Fibroblast of gingiva (primary cell): Measurements from ENCODE around the gene CSRP3.

Experiments
- DNase-seq: peaks from one replicate; pipeline ENCODE4 v3.0.0-alpha.2; 2011; ENCODE audit warnings: low read depth

CSRP3 gene

DNA sequence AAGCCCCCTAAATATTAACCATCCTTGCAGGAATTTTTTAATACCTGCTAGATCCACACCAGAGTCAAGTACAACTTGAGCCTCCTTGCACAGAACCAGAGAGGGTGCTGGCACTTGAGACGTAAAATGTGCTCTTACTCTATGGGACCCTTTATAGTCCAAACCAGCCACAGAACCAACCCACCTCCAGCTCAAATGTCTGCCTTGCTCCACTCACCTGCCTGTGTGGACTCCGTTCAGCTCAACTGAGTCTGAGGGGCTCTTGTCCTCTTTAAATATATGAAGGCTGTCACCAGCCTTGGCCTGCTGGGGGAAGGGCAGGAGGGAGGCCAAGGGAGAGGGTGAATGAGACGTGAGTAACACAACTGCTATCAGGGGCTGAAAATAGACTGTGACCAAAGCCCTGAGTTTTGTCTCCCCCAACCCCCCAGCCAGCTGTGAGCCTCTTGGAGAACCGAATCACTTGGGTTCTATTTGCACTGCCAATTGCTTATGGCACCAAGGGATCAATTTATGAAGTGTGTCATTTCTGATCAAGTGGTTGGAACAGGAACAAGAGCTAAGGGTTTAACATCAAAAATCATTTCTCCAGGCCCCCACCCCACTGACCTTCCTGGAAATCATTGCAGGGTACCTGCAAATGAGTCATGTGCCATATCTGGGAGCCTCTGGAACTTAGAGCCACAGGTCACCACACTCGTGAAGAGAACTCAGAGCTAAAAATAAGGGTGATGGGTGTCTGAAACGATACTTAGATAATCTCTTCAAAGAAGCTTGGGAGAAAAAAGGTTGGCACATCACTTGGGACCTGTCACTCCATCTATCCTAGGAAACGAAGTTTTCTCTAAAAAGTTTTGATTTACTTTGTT lies at the start of gene CSRP3:
CSRP3 (minus strand) TSS at position 247 of the 869 bp plus-strand sequence. CDS start 9,535 bp downstream, outside the sequence.
- no peak for DNase-seq

DNA sequence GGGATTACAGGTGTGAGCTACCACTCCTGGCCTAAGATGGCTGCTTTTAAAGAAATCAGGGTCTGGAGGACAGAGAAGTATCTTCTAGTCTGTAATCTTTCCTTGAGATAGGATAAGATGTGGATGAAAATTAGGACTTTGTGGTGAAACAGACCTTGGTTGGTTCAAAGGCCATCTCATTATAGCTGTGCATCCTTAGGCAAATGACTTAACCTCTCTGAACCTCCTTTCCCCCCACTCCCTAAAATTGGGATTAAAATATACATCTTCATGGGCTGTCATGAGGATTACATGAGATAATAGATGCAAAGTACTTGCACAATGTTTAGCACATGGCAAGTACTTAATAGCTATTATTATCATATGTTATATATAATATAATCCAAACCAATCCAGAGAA lies 49.8 kb upstream of the CSRP3 start:
- DNase-seq, result no peak

DNA sequence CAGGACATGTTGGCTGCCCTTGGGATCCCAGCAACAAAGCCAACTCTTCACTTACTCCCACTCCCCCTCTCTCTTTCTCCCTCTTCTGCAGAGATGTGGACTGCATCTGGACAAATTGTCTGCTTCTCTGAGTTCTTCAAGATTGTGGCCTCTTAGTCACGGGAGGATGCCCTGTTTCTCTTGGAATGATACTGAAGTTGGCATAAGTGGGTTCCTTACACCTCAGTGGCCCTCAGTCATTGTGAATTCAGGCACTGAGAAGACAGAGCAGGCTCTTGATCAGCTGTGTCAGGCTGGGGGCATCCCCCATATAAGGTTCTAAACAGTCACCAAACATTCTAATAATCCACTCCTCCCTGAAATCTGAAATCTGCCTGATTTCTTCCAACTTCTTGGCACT lies 45.0 kb upstream of the CSRP3 start:
- DNase-seq, result no peak

DNA sequence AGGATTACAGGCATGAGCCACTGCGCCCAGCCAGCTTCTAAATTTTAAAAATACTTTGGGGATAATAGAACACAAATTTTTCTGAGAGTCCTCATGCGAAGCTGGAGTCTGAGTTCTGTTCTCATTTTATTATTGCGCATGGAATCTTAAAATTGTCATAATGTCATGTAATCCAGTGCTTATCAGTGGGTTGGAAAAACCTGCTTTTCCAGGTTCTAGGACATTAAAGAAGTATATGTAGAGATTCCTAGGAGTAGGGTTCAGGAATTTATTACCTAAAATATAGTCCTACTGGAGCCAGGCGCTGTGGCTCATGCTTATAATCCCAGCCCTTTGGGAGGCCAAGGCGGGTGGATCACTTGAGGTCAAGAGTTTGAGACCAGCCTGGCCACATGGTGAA lies 43.6 kb upstream of the CSRP3 start:
- DNase-seq, result no peak

DNA sequence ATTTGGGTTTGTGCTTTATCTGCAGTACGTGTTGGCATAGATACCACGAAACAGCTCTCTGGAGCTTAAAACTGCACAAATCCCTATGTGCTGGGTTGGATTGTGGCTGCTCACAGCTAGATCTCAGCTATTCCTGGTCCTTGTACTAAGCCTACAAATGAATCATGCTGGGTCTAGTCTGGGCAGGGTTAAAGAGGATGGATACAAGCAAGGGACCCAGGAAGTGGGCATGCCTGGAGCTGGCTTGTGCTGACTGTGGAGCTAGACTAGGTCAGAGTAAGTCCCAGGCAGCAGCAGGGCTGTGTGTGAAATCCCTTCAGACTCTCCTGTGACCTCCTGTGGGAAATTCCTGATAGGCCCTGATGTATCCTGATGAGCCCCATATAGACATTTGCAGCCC lies 42.8 kb upstream of the CSRP3 start:
- DNase-seq, result no peak

DNA sequence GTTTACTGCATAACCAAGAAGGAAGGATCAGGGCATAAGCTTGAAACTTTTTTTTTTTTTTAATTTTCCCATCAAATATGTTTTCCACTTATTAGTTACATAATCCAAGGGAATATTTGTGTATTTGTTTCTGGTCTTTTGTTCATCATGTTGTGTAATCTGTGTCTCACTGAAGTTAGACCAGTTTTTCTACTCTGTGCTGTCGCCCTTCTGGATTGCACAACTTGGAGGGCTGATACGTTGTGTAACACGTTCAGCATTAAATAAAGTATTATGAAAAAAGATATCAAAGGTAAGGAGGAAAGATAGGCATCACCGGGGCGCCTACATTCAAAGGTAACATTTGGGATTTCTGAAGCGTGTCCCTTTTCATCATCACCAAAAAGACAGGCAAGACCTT lies 42.3 kb upstream of the CSRP3 start:
- peak; percentile 48 for DNase-seq

DNA sequence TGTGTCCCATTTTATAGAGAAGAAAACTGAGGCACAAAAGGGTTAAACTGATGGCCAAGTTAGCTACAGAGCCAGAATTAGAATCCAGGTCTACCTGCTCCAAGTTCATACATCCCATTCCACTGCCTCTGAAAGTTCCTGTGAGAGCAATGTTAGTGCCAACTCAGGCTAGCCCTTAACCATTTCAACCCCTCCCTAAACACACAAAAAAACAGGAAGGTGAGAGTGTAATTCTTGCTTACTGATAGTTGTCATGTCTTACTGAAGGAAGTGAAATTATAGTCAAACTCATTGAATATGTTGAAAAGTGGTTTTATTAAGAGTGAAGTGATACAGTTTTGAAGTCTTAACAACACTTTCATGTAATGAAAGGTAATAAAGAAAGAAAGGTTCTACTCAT lies 41.8 kb upstream of the CSRP3 start:
- no peak for DNase-seq

DNA sequence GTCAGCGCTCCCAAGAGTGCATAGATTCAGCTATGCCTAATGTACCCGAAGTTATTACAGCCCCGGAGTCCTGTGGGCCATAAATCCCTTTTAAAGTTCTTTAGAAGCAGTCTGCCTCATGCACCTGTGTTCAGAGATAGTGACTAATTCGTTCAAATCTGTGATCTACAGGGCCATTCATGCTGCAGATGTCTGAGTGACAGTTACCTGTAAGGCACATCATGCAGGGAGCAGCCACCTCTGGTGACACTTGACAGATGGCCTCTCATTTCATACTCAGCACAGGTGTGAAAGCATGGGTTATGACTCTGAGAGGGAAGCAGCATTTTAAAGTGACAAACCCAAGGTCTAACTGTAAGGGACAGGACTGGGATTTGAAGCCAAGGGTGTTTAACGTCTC lies 41.4 kb upstream of the CSRP3 start:
- no peak for DNase-seq

DNA sequence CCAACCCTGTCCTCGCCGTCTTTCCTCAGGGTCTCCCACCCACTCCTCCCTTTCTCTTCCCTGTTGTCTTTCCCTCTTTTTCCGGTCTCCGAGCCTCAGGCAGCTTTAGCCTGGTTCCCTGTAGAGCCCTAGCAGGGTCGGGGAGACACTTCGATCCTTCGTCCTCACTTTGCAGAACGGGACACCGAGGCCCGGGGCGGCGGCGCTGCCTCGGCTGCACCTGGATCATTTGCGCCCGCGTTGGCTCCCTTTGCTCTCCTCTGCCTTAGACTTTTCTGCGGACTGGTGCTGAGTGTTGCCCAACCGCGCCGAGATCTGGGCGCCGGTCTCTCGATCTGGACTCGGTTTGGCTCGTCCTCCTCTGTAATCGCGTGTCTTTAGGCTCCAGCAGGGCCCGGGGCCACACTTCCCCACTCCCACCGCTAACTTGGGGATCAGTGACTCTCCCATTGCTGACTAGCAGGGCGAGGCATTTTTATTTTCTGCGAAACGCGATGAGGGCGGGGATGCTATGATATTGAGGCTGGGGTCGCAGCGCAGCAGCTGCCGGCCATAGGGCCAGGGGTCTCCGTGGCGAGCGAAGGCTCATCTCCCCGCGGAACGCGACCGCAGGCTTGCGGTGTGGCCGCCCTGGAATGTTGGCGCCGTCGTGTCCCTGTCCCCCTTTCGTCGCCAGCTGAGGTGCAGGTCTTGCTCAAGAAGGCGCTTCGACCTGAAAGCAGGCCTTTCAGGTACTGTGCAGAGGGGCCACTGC lies 40.6 kb upstream of the CSRP3 start:
- DNase-seq, result no peak

DNA sequence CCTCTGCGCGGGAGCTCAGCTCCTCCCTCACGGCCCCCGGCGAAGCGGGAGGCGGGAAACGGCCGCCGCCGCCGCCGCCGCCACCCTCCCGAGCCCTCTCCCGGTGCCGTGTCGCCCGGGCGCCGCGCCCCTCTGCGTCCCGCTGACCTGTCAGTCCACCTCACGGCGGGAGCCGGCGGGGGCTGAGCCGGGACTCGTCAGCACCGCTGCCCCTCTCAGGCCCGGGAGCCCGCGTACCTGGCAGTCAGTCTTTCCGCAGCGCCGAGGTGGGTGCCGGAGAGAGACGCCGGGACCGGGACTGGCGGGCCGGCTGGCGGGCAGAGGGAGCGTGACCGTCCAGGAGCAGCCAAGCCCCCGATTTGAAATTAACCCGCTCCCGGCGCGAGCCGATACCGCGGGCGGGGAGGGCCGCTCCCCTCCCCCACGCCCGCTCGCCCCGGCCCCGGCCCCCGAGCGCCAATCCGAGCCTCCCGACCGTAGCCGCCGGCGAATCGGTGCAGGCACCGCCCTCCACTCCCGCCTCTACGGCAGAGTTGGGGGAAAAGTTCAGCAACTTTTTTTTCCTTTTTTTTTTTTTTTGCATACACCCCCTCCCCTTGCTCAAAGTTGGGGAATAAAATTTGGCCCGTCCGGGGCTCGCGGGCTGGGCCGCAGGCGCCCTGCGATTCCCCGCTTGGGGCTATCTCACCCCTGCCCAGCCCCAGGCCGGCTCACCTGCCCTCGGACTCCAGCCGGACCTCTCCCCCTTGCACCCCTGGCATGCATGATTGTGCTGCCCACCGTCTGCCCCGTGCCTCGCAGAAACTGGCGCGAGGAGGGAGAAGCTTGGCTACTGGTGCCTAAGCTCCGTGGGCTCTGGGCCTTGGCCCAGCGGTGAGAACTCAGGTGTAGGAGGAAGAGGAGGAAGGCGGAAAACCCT lies 39.7 kb upstream of the CSRP3 start:
- DNase-seq, result no peak

DNA sequence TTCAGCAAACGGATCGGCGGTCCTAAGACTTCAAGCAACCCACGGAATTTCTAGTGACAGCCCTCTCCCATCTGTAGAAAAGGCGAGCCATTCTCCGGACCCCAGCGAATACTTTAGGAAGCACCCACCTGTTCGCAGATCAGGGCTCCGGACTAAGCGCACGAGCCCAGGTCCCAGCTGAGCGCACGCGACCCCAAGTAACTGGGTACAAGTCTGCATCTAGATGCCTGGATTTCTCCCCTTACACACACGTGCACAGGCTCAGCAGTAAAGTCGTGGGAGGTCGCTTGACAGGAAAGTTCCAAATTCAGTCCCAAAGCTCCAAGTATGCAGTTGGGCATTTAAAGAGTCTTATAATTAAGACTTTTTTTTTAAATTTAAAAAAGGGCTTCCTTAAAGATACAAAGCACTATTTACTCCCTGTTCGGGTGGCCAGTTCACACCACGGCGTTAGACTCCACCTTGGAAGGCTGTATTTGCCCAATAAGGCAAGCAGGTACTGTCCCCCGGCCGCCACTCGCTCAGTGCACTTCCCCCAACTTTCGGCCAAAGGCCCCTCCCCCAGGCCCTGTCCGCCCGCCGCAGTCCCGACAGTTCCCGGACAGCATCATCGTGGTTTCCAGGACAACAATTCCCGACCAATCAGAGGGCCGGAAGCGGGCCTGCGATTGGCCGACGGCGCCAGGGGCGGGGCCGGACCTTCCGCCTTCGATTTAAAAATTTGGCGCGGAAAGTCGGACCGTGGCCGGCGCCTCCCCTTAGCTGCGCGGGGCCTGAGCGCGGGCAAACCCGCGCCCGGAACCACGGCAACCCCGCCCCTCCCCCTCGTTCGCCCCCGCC lies 38.9 kb upstream of the CSRP3 start, which contains the start of gene E2F8:
E2F8 (minus strand) TSS at position 526 of the 840 bp plus-strand sequence. CDS start 824 bp downstream, outside the sequence.
- peak; percentile 86 for DNase-seq

DNA sequence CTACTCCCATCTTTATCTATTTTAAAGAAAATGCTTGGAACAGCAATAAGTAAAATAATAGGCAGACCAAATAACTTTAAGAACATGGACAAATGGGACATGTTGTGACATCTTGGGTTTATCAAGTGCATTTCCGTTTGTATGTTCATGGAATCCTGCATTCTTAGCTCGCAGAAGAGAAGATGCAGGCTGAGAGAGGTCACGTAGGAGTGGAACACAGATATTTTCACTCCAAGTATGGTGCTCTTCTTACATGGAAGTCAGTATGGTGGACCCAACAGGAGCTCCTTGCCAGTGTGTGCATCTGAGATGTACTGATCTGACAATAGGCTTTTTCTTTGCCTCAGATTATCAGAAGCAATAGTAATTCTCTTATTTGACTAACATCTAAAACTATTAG lies 37.3 kb upstream of the CSRP3 start:
- no peak for DNase-seq

DNA sequence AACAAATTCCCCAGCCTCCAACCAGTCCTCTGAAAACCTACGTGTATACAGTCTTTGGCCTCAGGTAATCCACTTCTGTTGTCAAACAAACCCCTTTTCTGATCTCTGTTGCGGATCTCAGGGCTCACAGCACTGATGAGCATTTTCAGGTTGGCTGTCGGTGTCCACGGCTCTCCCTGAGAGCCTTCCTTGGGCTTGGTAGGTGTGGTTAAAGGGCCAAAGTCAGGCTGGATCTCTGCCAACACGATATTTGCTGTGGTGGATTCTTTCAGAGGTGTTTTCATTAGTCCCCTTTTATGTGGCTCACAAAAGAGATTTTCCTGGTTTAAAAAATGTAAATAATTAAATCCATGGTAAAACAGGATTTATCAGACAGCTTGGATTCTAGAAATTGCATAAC lies 36.0 kb upstream of the CSRP3 start:
- no peak for DNase-seq

DNA sequence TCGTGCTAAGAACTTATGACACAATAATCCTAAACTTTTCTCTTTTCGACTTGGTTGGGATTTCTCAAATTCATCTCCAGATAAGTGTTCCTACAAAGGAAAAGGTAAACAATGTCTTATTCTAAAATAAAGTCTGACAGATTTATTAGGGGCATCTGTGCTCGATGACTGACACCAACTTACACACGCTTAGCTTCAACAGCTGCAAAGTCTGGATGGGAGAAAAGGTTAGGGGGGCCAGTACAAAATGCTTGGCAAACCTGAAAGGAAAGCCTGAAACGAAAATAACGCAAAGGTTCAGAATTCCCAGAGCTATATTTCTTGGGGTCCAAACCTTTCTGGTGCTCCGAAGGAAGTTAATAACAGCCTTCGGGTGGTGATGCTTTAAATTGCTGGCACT lies 35.6 kb upstream of the CSRP3 start:
- DNase-seq, result no peak

DNA sequence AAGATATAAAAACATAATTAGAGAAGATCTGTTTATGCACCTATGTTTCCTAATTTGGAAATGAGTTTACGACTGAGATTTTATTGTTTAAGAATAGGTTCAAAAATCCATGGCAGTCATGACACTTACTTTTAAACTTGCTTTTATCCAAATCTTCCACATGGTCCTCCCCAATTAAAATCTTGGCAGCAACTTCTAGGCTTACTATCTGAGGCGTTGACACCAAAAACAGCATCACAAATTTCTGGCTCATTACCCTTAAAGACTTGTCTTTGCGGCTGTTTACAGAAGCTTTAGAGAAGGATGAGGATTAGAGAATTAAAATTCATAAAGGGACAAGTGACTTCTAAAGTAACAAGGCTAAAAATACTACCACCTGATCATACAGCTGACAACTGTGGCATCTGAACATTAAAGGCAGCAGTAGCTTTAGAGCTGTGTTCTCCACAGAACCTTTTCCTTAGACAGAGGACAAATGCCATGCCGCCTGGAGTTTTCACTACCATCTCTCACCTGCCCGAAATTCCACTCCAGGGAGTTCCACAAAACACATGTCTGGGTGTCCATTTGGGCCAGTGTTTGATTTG lies 32.5 kb upstream of the CSRP3 start:
- no peak for DNase-seq

DNA sequence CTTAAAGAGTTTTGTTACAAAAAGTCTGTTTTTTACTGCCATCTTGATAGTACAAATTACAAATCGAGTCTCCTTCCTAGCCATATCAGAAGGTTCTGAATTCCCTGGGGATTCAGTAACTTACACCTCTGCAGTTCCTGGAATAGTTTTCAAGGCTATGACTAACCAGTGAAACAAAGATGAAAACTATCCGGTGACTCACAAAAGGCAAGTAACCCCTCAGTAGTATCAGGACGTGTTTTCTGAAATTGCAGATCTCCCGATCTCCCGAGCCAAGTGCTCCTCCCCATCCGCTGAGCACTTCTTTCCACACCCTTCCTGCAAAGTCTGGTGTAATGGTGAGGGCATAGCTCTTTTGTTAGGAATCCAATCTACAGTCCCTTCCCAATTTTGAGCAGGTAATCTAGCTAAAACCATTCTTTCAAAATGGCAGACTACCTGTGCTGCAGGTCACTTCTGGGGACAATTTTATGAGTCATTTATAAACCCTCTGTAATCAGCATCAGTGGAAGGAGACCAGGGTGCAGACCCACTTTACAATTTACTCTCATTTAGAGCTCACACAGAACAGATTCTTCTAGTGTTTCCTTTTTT lies 31.2 kb upstream of the CSRP3 start:
- DNase-seq, result peak; percentile 52

DNA sequence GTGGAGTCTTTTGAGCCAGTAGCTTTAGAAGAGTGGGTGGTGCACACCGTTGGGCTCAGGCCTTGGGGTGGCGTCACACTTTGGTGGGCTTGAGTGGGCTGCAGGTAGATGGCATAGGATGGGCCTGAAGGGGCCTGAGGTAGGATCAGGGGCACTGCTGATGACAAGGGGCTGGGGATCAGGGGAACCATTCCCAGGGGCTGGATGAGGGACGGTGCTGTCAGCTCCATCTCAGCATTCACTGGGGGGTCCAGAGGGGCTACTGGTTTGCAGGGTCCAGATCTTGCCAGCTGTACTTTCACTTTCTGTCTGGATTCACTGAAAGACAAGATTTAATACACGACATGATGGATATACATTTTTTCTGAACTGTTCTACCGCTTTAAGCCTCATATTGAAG lies 27.9 kb upstream of the CSRP3 start:
- DNase-seq, result no peak

DNA sequence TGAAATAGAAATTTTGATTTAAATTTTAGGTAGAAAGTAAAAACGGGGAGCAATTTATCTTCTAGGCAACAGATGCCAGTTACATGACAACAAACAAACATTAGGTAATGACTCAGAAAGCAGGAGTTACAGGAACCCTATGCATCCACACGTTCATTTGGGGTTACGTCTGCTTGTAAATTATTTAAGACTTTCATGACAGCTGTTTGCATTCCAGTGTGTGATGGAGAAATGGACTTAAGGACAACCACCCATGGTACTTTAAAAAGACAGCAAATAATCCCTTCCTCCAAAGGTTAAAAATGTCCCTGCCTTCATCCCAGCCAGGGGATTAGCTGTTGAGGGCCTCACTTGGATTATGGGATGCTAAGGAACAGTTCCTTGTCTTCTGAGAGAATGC lies 27.2 kb upstream of the CSRP3 start:
- no peak for DNase-seq

DNA sequence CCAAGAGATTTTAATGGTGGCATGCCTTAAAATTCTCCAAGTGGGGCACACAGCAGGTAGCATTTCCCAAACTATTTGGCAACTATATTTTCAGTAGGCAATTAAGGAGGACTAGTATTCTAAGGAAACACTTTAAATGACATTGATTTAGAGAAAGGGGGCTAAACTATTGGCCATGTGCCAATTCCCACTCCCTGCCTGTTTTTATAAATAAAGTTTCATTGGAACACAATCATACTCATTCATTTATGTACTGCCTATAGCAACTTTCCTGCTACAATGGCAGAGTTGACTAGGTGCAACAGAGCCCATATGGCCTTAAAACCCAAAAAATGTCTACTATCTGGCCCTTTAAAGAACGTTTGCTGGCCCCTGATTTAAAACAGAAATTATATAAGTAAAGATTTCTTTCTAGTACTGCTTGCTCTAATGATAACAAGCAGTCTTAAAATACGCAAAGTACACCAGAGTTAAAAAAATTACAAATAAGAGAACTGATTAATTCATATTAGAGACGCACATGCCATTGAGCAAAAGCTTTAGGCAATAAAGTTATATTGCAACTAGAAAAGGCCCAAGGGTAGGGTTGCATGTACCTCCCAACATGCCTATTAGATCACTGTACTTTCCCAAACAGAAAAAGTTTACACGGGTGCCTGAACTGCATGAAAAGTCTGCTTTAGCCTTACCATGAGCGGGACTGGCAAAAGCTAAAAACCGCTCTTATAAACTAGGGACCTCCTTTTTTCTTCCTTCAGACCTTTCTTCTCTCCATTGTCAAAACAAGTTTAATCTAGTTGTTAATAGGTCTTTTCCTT lies 24.8 kb upstream of the CSRP3 start:
- DNase-seq, result no peak

DNA sequence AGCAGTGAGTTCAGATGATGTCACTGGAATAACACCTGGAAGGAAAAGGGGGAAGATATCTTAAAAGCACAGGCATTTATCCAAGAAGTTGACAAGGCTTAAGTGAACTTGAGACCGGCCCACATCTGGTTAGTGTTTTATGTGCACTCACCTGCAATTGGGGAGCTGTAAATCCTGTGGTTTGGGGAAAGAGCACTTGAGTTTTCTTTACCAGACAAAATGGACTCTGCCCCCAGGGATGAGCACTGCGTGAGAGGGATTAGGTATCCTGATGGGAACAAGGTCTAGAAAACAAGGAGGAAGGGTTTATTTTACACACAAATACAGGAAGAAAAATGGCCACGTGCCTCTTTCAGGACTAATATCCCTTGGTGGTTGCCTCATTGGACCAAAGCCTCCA lies 23.8 kb upstream of the CSRP3 start:
- no peak for DNase-seq
